Left renal cortex interstitium (tissue), 4 donors: ENCODE measurements around the gene SEMA5A. TPM values are rescaled to one million over a fixed set of nuclear protein-coding genes. Genes with fewer than 3 reads are reported as not detected.

Experiments
- DNase-seq, 4 donors: peaks; one replicate each; pipeline ENCODE4 v3.0.0-alpha.2; 2013; ENCODE audit warnings: low read depth in 4 of 4, low spot score in 2 of 4, missing footprints in 1 of 4
- polyA plus RNA-seq, 4 donors: library from polyadenylated mRNA; unstranded; fragments of 120-200 nt; gene quantifications; one replicate each; pipeline ENCODE4 v1.2.1, GENCODE V29; 2013; ENCODE audit not compliant: insufficient read length in 4 of 4

Gene SEMA5A
- polyA plus RNA-seq, 4 donors = 34.7 to 37.4 (median 36.2) TPM

GRCh38 chr5:9194509-9194908 is 351.4 kb downstream of the SEMA5A start:
- DNase-seq = no peak

- DNase-seq = no peak
Measured at GRCh38 chr5:9192266-9192665, 353.6 kb downstream of the SEMA5A start.

GRCh38 chr5:9189681-9190080 is 356.2 kb downstream of the SEMA5A start:
- DNase-seq = no peak

- no peak for DNase-seq
Measured at GRCh38 chr5:9188956-9189355, 356.9 kb downstream of the SEMA5A start.

- DNase-seq = no peak
Measured at GRCh38 chr5:9188131-9188530, 357.7 kb downstream of the SEMA5A start.

GRCh38 chr5:9187614-9188013 is 358.3 kb downstream of the SEMA5A start:
- no peak for DNase-seq

GRCh38 chr5:9186069-9186468 is 359.8 kb downstream of the SEMA5A start:
- DNase-seq = no peak

- no peak for DNase-seq
Measured at GRCh38 chr5:9183992-9184391, 361.9 kb downstream of the SEMA5A start.

- DNase-seq = no peak
Measured at GRCh38 chr5:9182899-9183695, 362.8 kb downstream of the SEMA5A start.

- DNase-seq = no peak
Measured at GRCh38 chr5:9176641-9177040, 369.2 kb downstream of the SEMA5A start.

GRCh38 chr5:9174446-9174845 is 371.4 kb downstream of the SEMA5A start:
- DNase-seq = no peak

- DNase-seq = no peak
Measured at GRCh38 chr5:9173281-9174048, 372.4 kb downstream of the SEMA5A start.

- no peak for DNase-seq
Measured at GRCh38 chr5:9170026-9170425, 375.8 kb downstream of the SEMA5A start.

GRCh38 chr5:9169557-9169902 is 376.3 kb downstream of the SEMA5A start:
- DNase-seq = no peak

- DNase-seq = no peak
Measured at GRCh38 chr5:9168791-9169556, 376.9 kb downstream of the SEMA5A start.

GRCh38 chr5:9166202-9167112 is 379.4 kb downstream of the SEMA5A start:
- no peak for DNase-seq

- DNase-seq = no peak
Measured at GRCh38 chr5:9165546-9165945, 380.3 kb downstream of the SEMA5A start.

GRCh38 chr5:9160747-9161146 is 385.1 kb downstream of the SEMA5A start:
- no peak for DNase-seq

- no peak for DNase-seq
Measured at GRCh38 chr5:9157811-9158210, 388.1 kb downstream of the SEMA5A start.

- no peak for DNase-seq
Measured at GRCh38 chr5:9157020-9157419, 388.9 kb downstream of the SEMA5A start.
